ENCODE measurements around the gene FLOT1. TPM values are rescaled to one million over a fixed set of nuclear protein-coding genes. Genes with fewer than 3 reads are reported as not detected.

Gene FLOT1
- total and polyA plus RNA-seq, 9 of the 15 experiments (the other 6 are each of a cell fraction or from before 2014, with no cell fraction given): 11.7 to 149 (median 118) TPM

GRCh38 chr6:30719791-30720737 is 22.4 kb downstream of the FLOT1 start, which contains the start of gene TUBB (continued):
- TF ChIP-seq CHAMP1 (IDR thresholded peaks at IDR 0.05) (no peak), NONO (IDR thresholded peaks at IDR 0.05; ENCODE audit: low read depth in 2 of 2, low read length in 1 of 2) (no peak), ZNF780A (CRISPR knock-in tag; IDR thresholded peaks at IDR 0.05) (no peak), SNAPC5 (CRISPR knock-in tag; IDR thresholded peaks at IDR 0.05) (no peak), MCM3 (IDR thresholded peaks at IDR 0.05) (no peak), ADNP (tag; IDR thresholded peaks at IDR 0.05) (no peak), EHMT2 (IDR thresholded peaks at IDR 0.05) (no peak), XRCC5 (IDR thresholded peaks at IDR 0.05; ENCODE audit: low read depth, low read length) (no peak), POLR2AphosphoS2 (IDR thresholded peaks at IDR 0.05; ENCODE audit: low read length) (peak; percentile 92; the same call in 1 of the 2 replicates), KDM1A (IDR thresholded peaks at IDR 0.05) (no peak), MIER1 (IDR thresholded peaks at IDR 0.05; ENCODE audit: low read depth) (0 out of 2 replicates have a peak, but pooled peaks have one; percentile 20), ZC3H4 (CRISPR knock-in tag; IDR thresholded peaks at IDR 0.05; ENCODE audit: borderline replicate concordance) (no peak), CHCHD3 (CRISPR knock-in tag; IDR thresholded peaks at IDR 0.05) (peak; percentile 62; the same call in 1 of the 2 replicates), RBM34 (IDR thresholded peaks at IDR 0.05; ENCODE audit: borderline replicate concordance, insufficient read depth, low read length) (no peak), HNRNPK (IDR thresholded peaks at IDR 0.05; ENCODE audit: low read depth, low read length, poor library complexity, severe bottlenecking) (no peak), ZFP36 (IDR thresholded peaks at IDR 0.05; ENCODE audit: low read depth, low read length, partially characterized antibody) (no peak), CBX2 (IDR thresholded peaks at IDR 0.05; ENCODE audit: insufficient read depth, low read length, poor library complexity, severe bottlenecking) (no peak), RHOXF2B (CRISPR knock-in tag; conservative IDR thresholded peaks at IDR 0.05) (0 out of 2 replicates have a peak, but pooled peaks have one; percentile 42), FOXP1 (CRISPR knock-in tag; IDR thresholded peaks at IDR 0.05) (peak; percentile 20; the same call in 1 of the 2 replicates), ZNF224 (CRISPR knock-in tag; IDR thresholded peaks at IDR 0.05) (no peak), TAL1 (IDR thresholded peaks at IDR 0.05) (0 out of 2 replicates have a peak, but pooled peaks have one; percentile 9)
- TF ChIP-seq, protein P1, sequence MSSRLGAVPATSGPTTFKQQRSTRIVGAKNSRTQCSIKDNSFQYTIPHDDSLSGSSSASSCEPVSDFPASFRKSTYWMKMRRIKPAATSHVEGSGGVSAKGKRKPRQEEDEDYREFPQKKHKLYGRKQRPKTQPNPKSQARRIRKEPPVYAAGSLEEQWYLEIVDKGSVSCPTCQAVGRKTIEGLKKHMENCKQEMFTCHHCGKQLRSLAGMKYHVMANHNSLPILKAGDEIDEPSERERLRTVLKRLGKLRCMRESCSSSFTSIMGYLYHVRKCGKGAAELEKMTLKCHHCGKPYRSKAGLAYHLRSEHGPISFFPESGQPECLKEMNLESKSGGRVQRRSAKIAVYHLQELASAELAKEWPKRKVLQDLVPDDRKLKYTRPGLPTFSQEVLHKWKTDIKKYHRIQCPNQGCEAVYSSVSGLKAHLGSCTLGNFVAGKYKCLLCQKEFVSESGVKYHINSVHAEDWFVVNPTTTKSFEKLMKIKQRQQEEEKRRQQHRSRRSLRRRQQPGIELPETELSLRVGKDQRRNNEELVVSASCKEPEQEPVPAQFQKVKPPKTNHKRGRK (tag; IDR thresholded peaks at IDR 0.05): no peak
